Neural crest cell (in vitro differentiated cells): ENCODE measurements around the gene PAX6. TPM values are rescaled to one million over a fixed set of nuclear protein-coding genes. Genes with fewer than 3 reads are reported as not detected.

ENCODE experiments used
- DNase-seq: peaks from one replicate; pipeline ENCODE4 v3.0.0; 2021; ENCODE audit warnings: low read depth, mixed read lengths, low spot score
- H3K27ac Mint-ChIP-seq: one replicate; pipeline ENCODE4 v1.8.0; 2021; ENCODE audit warnings: mild to moderate bottlenecking, mixed read lengths; ENCODE audit not compliant: unreplicated experiment
- H3K27me3 Mint-ChIP-seq: 2 replicates; pipeline ENCODE4 v1.8.0; 2021; ENCODE audit warnings: low read depth, mild to moderate bottlenecking, mixed read lengths
- H3K36me3 Mint-ChIP-seq: 2 replicates; pipeline ENCODE4 v1.8.0; 2021; ENCODE audit warnings: low read depth, mild to moderate bottlenecking, mixed read lengths
- H3K4me1 Mint-ChIP-seq: 2 replicates; pipeline ENCODE4 v1.8.0; 2021; ENCODE audit warnings: mixed read lengths
- H3K4me3 Mint-ChIP-seq: one replicate; pipeline ENCODE4 v1.8.0; 2021; ENCODE audit warnings: mild to moderate bottlenecking, mixed read lengths
- H3K9me3 Mint-ChIP-seq: 2 replicates; pipeline ENCODE4 v1.8.0; 2021; ENCODE audit warnings: mixed read lengths
- total RNA-seq: library from RNA; stranded (reverse); gene quantifications from 2 replicates; pipeline ENCODE4 v1.2.1, GENCODE V29; 2021
- TF ChIP-seq, protein P1 (sequence below): fragments of 200-600 bp; sonication (generic); conservative IDR thresholded peaks from 2 replicates; pipeline ENCODE4 v1.5.0; 2021; ENCODE audit warnings: antibody characterized with exemption, mild to moderate bottlenecking

The PAX6 gene
- total RNA-seq, 1 donor from 2014 or later: 83.7 TPM

DNA sequence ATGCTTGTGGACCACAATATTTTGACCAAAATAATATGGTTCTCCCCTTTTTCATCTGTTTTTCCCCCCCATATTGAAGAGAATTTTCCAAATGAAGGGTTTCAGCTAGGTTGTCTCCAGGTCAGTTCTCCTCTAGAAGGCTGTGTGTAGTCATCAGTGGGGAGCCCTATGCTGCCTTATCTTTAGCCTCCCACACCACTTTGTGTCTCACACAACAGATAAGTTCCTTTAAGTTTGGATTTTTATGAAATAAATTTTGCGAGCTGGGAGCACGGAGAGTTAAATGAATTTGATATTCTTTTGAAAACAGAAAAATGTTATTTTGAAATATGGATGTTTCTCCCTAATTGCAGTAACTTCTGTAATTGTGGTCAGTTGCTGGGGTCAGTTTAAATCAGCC lies 28.9 kb downstream of the PAX6 start:
- TF ChIP-seq, protein P1, sequence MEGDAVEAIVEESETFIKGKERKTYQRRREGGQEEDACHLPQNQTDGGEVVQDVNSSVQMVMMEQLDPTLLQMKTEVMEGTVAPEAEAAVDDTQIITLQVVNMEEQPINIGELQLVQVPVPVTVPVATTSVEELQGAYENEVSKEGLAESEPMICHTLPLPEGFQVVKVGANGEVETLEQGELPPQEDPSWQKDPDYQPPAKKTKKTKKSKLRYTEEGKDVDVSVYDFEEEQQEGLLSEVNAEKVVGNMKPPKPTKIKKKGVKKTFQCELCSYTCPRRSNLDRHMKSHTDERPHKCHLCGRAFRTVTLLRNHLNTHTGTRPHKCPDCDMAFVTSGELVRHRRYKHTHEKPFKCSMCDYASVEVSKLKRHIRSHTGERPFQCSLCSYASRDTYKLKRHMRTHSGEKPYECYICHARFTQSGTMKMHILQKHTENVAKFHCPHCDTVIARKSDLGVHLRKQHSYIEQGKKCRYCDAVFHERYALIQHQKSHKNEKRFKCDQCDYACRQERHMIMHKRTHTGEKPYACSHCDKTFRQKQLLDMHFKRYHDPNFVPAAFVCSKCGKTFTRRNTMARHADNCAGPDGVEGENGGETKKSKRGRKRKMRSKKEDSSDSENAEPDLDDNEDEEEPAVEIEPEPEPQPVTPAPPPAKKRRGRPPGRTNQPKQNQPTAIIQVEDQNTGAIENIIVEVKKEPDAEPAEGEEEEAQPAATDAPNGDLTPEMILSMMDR: no peak
- Mint-ChIP-seq H3K4me3 (no peak overlapping the region), H3K4me1 (peaks cover 18% of the 10 kb centered on the region), H3K27ac (no peak overlapping the region), H3K36me3 (peaks cover 7% of the 10 kb centered on the region), H3K27me3 (no peaks in the 10 kb centered on the region), H3K9me3 (peaks cover 3% of the 10 kb centered on the region)
- no peak for DNase-seq

DNA sequence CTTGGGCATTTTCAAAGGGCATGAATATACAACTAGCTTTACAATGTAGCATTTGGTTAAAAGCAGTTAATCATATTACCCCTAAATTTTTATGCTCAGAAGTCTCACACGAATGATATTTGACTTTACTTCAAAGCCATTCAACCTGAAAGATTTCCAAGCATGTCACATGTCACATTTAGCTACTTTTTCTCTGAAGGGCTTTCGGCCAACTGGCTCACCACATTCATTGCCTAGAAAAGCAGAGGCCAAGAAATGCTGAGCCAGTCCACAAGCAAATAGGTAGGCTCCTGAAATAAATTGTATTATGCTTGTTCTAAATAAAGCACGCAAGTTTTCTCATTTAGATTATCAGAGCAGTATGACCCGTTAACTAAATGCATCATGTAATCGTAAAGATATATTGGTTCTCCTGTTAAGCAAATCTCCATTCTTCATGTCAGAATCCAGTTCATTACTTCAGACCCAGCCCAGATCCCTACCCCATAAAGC lies 30.6 kb downstream of the PAX6 start:
- TF ChIP-seq, protein P1: no peak
- Mint-ChIP-seq H3K9me3 (peaks cover 3% of the 10 kb centered on the region), H3K27ac (no peak overlapping the region), H3K36me3 (peaks cover 8% of the 10 kb centered on the region), H3K4me1 (peaks cover 6% of the 10 kb centered on the region), H3K4me3 (no peak overlapping the region), H3K27me3 (no peaks in the 10 kb centered on the region)
- DNase-seq: no peak

DNA sequence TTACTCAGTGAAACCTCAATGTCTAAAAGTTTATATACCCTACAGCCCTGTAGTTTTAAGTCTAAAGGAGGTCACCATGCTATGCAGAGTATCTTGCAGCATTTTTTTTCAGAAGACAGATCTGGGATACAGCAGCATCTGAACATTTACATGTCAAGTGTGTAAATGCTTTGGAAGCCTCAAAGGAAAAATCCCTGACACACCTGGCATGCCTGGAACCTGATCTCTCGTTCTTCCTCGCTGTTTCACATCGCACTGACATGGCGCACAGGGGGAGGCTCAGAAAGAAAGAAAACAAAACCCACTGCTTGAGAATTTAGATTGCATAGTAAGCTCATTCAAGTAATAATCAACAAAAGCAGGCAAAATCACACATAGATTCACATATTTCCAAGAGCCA lies 31.0 kb downstream of the PAX6 start:
- peaks cover 6% of the 10 kb centered on the region for H3K4me1 Mint-ChIP-seq
- H3K4me3 Mint-ChIP-seq: no peak overlapping the region
- TF ChIP-seq, protein P1: no peak
- peaks cover 3% of the 10 kb centered on the region for H3K9me3 Mint-ChIP-seq
- DNase-seq: no peak
- no peaks in the 10 kb centered on the region for H3K27me3 Mint-ChIP-seq
- no peak overlapping the region for H3K27ac Mint-ChIP-seq
- H3K36me3 Mint-ChIP-seq: peaks cover 8% of the 10 kb centered on the region

DNA sequence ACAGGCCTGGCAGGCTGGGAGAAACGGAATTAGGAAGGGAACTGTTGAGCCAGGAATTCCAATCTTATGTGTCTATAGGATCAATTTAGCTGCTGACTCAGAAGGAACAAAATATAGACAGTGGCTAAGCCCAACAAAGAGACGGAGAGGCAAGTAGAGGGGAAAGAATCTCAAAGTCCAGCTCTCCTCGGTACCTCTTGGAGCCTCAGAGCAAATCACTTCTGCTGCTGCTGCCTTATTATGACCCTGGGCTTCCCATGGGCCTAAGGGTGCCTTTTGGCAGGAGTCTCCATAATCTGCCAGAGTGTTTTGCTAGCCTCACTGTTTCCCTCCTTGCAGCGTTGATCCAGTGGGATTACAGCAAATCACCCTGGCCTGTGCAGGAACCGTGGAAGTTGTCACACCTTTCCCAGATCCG lies 31.7 kb downstream of the PAX6 start:
- Mint-ChIP-seq H3K36me3 (peaks cover 8% of the 10 kb centered on the region), H3K9me3 (peaks cover 3% of the 10 kb centered on the region), H3K4me3 (no peak overlapping the region), H3K4me1 (peaks cover 6% of the 10 kb centered on the region), H3K27me3 (no peaks in the 10 kb centered on the region), H3K27ac (no peak overlapping the region)
- TF ChIP-seq, protein P1: no peak
- DNase-seq: no peak

DNA sequence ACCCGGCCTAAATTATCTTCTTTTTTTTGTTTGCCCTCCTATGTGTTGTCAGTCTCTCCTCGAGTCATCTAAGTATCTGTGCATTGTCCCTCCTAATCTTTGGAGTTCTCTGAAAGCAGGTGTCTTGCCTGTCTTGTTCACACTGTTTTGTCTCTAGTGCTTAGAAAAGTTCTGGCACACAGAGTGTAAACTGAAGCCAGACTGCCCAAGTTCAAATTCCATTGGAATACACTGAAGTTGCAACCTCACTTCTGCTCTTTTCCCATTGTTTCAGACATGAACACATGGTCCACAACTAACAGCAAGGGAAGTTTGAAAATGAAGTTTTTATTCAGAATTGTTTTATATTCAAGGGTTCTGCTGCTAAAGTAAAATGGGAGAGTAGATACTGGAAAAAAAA lies 38.7 kb downstream of the PAX6 start:
- Mint-ChIP-seq H3K27me3 (no peaks in the 10 kb centered on the region), H3K4me1 (peaks cover 17% of the 10 kb centered on the region), H3K9me3 (peaks cover 3% of the 10 kb centered on the region), H3K36me3 (peaks cover 5% of the 10 kb centered on the region), H3K4me3 (no peak overlapping the region), H3K27ac (no peak overlapping the region)
- no peak for DNase-seq
- TF ChIP-seq, protein P1: no peak
